HG02870 (cell line): ENCODE data around the gene LRIT3.

ENCODE experiments used
- ATAC-seq: cut with Tn5 transposase; IDR thresholded peaks from one replicate; pipeline ENCODE4 v1.9.1; 2021; ENCODE audit warnings: mild to moderate bottlenecking, moderate library complexity; ENCODE audit not compliant: unreplicated experiment

The LRIT3 gene

DNA sequence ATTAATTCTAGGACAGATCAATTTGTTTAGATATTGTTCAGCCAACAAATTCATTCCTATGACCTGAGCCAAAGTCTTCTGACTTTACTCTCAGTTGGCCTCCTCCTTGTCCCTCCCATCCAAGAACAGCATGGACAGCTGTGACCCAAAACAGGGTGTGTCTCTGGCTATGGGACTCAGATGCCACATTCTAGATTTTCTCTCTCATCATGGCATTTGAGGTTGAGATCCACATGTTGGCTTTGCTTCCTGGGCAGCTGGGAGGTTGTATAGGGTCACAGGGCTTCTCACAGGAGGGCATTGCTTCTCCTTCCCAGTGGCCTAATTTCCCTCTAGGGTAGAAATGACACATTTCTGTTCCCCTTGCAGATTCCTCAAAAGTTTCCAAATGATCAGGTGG, 42.2 kb downstream of the LRIT3 start:
- ATAC-seq: no peak

- no peak for ATAC-seq
These were observed 54.8 kb downstream of the LRIT3 start for GRCh38 chr4:109902559-109903251.

GRCh38 chr4:109908731-109909130, 60.8 kb downstream of the LRIT3 start:
- no peak for ATAC-seq

GRCh38 chr4:109910256-109910655, 62.3 kb downstream of the LRIT3 start:
- no peak for ATAC-seq

DNA sequence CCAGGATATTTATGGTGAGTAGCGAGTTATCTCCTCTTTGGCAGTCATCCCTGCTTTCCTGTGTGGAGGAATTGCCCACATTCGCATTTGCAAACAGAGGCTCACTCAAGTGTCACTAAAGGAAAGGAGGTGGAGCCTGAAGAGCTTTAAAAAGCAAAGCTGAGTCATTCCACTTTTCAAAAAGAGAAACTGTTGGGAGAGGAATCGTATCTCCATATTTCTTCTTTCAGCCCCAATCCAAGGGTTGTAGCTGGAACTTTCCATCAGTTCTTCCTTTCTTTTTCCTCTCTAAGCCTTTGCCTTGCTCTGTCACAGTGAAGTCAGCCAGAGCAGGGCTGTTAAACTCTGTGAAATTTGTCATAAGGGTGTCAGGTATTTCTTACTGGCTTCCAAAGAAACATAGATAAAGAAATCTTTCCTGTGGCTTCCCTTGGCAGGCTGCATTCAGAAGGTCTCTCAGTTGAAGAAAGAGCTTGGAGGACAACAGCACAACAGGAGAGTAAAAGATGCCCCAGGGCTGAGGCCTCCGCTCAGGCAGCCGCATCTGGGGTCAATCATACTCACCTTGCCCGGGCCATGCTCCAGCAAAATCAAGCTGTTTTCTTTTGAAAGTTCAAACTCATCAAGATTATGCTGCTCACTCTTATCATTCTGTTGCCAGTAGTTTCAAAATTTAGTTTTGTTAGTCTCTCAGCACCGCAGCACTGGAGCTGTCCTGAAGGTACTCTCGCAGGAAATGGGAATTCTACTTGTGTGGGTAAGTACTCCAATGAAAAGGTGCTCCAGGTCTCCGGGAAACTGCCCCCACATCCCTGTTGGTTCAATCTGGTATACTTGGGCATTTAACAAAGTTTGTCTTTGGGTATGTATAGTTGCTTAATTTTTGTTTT, 65.0 kb downstream of the LRIT3 start, which contains the start of gene EGF:
TSS of gene EGF (plus strand) at position 178 of the 890 bp plus-strand sequence. CDS start at position 631, 453 bp downstream.
- no peak for ATAC-seq

DNA sequence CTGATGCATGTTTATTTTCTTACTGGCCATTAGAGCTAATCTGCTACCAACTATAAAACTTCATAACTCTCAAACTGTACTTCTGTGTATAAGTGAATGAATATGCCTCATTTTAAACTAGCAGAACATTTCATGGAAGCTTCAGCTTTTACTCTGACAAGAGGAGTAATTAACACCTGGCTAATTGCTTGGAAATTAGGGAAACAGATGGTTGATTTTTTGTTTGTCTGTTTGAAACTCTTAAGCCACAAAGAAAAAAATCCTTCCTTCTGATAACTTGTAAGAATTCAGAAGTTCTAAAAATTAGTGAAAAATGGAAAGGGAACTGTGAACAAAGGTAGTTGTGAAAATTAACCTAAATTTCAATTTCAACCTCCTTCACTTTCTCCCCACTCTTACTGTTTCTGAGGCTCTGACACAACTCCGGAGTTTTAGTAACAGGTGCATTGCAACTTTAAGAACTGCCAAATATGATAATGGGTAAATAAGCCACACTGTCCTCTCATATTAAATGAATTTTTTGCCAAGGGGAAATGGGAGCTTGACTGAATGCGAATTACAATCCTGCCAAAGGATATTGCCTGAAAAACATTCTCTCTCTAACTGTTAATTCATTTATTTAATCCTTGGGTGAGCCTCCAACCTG, 65.8 kb downstream of the LRIT3 start:
- no peak for ATAC-seq

- no peak for ATAC-seq
These were observed 66.4 kb downstream of the LRIT3 start for GRCh38 chr4:109914322-109914721.

DNA sequence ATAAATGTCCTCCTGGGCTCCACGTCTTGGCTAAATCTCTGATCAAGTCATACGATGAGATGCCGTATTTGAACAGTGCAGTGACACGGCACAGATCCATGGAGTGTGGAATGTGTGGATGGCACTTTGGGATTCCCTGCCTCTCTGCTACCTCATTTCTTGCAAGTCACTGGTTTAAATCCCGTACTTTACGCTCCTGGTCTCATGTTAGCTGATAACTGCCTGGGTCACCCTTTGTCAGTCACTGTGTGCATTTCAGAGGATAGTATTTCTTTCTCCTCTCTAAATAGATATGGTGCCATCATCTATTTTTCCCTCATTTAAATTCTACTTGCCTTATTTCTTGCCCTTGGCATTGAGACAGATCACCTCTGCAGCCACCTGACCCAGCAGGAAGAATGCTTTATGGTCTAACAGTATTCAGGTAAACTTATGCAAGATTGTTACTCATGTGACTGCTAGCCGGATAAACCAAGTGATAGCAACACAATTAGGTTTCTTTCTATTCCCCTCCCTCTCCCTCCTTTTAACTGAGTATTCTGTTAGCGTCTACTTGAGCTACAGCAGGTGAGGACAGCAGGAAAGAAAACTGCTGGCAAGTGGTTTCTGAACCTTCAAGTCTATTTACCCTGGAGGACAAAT, 67.6 kb downstream of the LRIT3 start:
- ATAC-seq: no peak

DNA sequence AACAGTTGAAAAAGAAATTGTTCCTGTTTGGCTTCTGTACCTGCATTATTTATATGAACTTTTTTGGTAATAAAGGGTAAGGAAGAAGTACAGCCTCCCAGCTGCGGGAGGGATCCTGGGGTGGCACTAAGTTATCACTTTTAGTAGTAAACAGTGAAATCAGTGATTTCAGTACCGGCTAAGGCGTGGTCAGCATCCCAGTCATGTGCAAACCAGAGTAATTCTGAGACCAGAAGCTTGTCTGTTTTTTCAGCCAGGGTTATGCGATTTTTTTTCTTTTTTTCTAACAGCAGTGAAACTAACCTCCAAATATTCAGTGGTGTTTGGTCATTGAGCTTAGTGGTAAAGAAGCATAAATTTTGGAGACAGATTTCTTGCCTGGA, 68.1 kb downstream of the LRIT3 start:
- peak; percentile 76 for ATAC-seq

DNA sequence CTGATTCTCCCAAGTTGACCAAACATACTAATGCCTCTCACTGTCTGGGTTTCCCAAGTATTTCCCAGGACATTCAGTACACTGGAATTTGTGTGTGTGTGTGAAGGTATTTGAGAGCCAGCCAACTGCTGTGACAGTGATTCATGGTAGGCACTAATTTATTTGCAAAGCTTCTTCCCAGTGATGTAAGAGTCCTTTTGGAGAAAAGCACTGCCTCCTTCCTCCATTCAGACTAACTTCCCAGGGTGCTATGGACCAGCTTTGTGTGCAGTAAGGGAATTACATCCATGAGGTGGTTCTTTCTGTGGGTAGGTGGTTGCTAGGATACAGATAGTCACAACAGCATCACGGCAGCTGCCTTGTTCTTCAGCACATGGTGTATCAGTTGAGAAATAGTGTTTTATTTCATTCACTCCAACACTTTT, 73.5 kb downstream of the LRIT3 start:
- no peak for ATAC-seq
